HS-5 (cell line): Measurements from ENCODE around the gene ACTR3C.
"Not testable (repeated sequence)": the region's sequence is repeated elsewhere in the genome, so short reads cannot be mapped to it uniquely, and the experiment has no call there.

ENCODE experiments used
- DNase-seq: peaks from one replicate; pipeline ENCODE4 v3.0.0-alpha.2; 2012; ENCODE audit warnings: low read depth

ACTR3C gene

DNA sequence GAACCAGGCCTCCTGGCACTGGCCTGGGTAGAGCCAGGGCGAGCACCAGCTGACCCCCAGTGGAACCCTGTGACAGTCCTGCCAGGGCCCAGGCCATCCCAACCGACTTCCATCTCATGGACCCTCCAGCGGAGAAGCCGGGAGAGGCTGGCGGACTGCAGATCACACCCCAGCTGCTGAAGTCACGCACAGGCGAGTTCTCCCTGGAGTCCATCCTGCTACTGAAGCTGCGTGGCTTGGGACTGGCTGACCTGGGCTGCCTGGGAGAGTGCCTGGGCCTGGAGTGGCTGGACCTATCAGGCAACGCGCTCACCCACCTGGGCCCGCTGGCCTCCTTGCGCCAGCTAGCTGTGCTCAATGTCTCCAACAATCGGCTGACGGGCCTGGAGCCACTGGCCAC, 13.4 kb upstream of the ACTR3C start:
- no peak for DNase-seq

DNA sequence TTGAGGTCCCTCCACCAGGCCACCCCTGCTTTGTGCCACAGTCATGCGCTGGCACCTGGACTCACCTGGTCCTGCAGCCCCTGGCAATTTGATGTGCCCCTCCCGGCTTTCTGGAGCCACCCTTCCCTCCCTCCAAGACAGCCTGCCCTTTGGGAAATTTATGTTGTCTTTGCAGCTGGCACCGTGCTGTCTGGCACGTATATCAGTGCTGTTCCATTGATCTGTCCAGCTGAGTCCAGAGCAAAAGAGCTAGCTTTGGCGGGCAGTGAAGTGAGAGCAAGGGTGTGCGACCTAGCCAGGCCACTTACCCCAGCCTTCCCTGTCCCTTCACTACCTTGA, 12.4 kb upstream of the ACTR3C start:
- DNase-seq = no peak

DNA sequence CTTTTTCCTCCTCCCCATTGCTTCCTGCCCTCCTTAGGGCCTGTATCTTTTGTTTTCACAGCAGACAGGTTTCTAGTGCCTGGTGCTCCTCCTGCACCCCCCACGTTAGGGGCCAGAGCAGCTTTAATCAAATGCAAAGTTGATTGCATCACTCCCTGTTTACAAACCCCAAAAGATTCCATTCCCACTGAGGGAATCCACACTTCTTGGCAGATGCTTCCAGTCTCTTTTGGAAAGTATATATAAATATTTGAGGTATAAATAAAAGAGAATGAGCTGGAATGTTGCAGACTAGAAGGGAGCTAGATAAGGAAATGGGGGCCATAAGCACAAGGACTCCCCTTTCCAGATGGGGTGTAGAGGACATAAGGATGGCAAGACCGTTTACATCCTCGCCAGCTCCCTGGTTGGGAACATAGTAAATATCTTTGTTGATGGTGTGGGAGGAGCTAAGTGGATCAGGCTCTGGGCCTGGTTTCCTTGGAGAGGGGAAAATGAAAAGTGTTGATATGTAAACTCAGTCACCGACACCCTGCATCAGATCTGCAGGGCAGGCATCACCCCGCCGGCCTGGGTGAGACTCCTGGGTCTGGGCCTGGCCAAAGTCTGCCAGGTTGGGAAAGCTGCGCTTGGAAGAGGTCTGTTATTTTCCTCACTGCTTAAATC, 11.9 kb upstream of the ACTR3C start:
- no peak for DNase-seq

DNA sequence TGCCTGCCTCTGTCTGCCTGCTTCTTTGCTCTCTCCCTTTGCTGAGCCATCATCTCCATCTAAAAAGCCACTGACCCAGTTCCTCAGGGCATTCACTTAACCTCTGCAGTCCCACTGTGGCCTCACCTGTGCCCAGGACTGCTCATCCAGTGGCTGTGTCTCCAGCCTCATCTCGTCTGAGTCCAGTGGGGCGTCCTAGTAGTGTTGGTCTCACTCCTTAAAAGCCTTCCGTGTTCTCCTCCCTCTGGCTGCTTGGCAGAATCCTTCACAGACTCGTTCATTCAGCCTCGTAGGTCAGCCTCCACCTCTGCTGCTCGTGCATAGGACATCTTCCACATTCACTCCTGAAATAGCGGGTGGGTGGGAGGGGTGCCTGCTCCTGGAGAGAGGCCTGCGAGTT, 10.8 kb upstream of the ACTR3C start:
- no peak for DNase-seq

DNA sequence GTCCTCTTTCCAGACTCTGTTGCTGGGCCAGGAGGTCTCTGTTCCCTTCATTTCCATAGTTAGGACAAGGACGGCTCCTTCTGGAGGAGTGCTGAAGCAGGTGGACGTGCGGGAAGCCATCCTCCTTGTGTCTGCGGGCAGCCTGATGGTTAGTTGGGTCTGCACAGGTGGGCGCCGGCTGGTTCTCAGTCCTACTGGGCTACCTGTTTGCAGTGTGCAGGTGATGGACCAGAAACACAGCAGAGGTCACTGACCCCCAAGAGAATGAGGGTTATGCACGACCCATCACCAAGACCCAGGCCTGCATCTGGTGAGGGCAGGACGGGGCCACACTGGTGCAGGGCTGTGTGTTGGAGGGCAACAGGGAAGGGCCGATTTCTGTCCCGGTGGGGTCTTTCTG, 10.3 kb upstream of the ACTR3C start:
- no peak for DNase-seq

DNA sequence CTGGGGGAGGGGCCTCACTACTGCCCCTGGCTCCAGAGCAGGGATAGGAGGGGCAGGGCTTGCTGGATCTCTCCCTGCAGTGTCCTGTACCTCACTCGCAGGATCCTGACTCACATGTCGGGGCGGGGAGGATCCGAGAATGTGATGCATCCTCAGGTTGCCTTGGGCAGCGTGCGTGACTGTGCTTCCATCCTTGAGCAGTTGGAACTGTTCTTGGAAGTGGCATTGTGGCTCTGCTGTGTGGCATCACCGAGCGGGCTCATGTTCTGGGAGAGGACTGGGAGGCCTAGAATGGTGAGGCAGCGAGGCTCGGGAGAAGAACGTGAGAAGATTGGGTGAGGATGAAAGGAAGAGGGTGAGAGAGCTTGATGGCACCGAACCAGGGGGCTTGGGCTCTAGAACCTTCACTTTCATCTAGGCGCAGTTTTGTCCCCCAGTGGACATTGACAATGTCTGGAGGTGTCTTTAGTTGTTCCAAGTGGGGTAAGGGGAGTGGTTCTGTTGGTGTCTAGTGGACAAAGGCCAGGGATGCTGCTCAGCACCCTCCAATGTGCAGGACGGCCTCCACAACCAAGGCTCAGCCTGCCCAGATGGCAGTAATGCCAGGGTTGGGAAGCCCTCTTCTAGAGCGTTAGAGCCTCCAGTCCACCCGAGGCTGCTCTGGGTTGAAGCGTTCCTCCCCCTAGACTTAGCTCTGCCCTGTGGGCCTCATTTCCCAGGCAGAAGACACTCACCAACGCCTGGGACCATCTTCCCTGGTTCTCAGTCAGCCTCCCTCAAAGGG, 9.7 kb upstream of the ACTR3C start:
- DNase-seq = no peak

DNA sequence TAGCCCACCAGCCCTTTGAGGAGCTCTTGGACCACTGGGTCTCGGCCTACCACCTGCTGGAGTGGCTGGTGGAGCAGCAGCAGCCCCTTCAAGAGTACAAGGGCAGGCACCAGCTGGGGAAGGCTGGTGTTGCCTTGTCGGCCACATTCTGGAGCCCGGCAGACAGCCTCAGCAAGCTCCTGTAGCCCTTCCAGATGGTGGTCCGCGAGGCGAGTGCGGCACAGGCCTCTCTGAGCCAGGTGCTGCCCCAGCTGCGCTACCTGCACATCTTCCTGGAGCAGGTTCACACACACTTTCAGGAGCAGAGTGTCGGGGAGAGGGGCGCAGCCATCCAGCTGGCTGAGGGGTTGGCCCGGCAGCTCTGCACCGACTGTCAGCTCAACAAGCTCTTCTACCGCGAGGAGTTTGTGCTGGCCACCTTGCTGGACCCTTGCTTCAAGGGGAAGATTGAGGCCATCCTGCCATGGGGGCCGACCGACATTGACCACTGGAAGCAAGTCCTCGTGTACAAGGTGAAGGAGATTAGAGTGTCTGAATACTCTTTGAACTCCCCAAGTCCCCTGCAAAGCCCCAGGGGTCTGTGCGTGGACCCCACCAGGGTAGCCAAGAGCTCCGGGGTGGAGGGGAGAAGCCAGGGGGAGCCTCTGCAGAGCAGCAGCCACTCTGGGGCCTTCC, 7.0 kb upstream of the ACTR3C start:
- no peak for DNase-seq

DNA sequence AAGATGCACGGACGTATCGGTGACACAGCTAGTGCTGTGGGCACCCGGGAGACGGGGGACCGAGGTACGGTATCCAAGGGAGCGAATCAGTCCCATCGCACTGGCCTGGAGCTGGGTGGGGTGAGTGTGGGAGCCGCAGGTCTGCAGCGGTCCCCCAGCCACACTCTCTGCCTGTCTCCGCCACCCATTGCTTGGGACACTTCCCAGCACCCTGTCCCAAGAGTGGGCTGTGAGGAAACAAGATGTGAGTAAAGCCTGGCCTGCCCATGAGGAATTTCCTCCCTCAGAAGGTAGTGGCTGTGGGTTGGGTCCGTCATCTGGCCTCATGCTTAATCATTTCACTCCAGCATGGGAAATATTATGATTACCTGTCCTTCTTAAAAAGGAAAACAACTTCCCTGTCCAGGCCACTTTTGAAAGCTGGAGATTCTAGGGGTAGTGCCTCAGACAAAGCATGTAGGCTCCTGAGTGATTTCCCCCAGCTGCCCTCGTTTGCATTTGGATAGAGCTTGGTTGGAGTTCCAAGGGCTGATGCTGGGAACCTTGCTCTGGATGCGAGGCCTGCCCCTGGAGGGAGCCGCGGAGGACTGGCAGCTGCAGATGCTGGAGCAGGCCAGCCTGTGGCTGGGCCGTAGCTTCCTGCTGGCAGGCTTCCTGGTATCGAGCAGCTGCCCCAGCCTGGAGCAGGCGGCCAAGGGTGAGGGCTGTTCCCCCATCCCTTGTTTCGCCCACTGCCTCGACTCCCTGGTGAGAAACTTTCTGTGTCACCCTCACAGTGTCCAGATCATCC, 6.2 kb upstream of the ACTR3C start:
- DNase-seq = no peak

DNA sequence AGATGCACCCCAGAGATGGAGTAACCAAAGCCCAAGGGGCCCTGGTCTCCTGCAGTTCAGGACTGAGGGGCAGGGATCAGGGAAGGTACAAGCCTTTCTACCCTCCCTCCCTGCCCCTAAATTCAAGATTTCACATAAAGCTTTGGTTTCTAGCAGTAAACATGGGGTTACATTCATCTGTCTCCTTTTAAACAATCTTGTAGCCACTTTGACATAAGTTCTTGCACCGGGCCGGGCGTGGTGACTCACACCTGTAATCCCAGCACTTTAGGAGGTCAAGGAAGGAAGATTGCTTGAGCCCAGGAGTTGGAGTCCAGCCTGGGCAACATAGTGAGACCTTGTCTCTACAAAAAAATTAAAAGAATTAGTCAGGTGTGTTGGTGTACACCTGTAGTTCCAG, 4.0 kb upstream of the ACTR3C start:
- no peak for DNase-seq

DNA sequence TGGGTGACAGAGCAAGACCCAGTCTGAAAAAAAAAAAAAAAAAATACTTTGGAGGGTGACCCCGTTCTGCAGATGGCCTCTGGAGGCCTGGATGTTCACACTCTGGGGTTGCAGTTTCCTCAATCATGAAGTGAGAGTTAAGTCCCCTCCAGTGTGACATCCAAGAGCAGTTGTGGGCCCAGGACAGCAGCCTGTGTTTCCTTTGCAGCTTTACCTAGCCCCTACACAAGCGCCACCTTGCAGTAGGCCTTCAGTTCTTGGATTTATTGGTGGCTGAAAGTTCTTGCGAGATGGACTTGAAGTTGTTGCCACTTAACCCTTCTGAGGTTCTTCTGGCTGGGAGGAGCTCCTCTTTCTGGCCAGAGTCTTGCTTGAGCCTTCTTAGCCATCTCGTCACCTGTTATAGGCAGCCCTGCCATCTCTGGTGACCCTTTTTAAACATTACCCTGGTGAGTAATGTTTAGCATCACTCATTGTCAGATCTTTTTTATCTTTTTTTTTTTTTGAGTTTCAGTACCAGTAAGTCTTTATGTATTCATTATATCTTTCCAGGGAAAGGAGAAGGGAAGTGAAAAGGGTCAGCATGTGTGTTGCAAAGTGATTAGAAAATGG, 3.4 kb upstream of the ACTR3C start:
- DNase-seq = no peak

DNA sequence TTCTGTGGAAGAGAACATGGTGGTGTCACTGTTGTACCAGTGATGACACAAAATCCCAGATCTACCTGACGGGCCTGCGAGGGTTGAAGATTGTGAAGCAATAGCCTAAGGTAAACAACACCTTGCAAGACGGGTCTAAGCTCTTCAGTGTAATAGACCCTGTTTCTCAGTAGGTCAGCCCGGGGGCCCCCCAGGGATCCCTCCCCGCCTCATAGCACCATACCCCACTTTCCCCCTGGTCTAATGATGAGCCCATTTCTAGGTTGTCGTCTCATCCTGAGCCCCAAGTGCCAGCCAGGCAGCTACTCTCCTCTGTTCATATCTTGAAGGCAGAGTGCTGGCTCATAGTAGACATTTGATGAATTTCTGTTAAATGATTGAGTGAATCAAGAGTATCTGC, 2.6 kb upstream of the ACTR3C start:
- no peak for DNase-seq

DNA sequence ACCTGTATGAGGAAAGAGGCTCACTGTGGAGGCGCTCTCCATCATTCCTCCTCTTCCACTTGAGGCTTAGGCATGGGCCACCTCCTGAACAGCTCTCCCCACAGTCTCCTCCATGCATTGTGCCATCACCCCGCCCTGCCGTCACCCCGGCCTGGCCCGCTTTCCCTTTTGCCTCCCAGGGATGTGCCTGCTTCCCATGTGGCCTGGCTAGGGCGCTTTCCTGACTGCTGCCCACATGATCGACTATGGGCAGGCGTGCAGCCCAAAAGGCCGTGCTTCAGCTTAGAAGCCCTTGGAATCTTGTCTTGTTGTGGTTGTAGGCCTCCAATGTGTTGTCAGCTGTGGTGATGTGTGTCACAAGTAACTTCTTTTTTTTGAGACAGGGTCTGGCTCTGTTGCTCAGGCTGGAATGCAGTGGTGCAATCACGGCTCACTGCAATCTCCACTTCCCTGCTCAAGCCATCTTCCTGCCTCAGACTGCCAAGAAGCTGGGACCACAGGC, 1.8 kb upstream of the ACTR3C start:
- no peak for DNase-seq

DNA sequence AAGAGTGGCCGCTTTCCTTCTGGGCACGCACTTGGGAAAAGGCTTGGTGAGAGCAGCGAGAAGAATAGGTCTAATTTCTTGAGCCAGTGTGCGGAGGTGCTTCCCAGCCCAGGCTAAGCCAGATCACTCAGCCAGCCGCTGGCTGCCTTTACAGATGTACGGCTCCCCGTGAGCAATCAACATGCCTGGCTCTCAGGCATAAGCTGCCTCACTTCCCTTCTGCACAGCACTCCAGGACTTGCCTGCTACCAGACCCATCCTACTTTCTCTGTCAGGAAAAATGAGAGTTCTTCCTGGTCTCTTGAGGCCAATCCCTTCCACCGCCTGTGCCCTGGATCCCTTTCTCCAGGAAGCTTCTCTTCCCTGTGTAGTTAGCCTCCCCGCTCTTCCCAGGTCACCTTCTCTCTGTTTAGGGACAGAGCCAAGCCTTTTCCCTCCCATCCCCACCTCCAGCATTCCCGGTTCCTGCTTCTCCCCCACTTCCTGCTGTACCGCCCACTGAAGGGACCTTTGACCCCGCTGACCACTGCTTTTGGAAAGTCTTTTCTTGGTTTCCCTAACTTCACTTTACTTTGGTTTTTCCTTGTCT, 1.1 kb upstream of the ACTR3C start:
- DNase-seq = no peak

DNA sequence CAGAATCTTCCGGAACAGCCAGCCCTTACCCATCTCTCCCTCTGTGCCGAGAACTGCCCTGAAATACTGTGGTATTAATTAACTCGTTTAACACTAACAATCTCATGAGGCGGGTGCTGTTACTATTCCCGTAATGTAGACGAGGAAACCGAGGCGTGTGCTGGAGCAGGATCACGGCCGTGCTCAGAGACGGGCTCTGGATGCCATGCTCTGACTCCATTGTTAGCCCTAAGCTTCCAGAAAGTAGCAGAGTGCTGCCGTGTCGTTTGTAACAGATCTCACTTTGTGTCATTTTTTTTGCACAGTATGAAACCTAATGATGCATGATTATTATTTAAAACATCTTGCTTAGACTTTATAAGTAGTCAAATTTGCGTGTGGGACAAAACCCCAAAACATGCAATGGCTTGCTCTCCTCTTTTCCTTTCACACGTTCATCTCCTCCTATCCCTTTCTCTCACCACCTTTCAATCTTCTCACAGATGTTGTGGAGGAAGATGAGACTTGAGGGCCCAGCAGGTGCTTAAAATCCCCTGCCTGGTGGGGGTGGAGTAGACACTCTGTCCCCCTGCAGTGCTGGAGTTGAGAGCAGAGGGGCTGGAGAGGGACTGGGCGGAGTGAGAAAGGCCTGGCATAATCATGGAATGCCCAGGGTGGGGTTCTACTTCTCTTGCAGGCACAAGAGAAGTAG, 482 bp upstream of the ACTR3C start:
- no peak for DNase-seq

DNA sequence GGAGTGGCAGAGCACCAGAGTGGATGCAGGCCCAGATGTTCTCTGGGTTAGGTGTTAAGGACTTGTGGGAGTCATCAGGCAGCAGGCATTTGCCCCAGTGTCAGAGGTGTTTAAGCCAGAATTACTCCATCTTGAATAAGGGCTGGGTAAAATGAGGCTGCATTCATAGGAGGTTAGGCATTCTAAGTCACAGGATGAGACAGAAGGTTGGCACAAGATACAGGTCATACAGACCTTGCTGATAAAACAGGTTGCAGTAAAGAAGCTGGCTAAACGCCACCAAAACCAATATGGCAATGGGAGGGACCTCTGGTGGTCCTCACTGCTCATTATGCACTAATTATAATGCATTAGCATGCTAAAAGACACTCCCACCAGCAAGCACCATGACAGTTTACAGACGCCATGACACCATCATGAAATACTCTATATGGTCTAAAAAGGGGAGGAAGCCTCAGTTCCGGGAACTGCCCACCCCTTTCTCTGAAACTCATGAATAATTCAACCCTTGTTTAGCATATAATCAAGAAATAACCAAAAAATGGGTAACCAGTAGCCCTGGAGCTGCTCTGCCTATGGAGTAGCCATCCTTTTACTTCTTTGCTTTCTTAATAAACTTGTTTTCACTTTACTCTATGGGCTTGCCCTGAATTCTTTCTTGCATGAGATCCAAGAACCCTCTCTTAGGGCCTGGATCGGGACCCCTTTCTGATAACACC, 1.1 kb downstream of the ACTR3C start:
- no peak for DNase-seq

DNA sequence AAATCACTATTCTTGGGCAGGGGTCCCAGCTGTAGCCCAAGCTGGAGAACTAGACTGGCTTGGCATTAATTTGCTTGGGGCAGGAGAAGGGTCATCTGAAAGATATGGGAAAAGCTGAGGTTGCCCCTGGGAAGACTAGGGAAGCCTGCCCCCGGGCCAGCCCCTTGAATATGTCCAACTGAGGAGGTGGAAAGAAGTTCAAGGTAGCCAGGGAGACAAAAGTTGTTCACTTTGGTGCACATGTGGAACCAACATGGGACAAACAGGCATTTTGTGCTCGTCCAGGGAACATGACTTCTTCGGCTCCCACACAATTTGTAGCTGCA, 1.6 kb downstream of the ACTR3C start:
- no peak for DNase-seq

DNA sequence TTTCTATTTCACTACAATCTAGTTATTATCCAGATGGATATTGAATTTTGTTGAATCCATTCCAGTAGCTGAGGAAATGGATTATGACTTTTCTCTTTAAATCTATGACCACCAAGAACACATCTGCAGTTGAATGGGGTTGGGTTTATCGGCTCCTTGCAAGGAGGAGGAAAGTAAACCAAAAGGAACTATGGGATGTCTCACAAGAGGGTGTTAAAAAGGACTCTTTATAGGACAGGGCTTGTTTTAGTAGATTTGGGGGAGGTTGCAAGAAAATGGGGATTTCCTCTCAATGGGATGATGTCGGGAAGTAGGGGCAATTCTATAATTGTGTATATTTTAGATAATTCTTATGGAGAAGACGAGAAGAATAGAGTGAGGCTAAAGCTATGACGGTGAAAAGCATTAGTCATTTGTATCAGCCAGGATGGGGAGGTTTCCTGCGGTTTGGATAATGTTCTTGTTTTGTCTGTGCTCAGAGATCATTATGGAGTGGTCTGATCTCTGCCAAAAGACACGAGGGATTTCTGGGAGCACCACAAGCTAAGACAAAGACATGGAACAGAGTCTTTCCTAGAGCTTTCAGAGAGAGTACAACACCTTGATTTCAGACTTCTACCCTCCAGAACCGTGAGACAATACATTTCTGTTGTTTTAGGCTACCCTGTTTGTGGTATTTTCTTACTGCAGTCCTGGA, 5.4 kb downstream of the ACTR3C start:
- no peak for DNase-seq

DNA sequence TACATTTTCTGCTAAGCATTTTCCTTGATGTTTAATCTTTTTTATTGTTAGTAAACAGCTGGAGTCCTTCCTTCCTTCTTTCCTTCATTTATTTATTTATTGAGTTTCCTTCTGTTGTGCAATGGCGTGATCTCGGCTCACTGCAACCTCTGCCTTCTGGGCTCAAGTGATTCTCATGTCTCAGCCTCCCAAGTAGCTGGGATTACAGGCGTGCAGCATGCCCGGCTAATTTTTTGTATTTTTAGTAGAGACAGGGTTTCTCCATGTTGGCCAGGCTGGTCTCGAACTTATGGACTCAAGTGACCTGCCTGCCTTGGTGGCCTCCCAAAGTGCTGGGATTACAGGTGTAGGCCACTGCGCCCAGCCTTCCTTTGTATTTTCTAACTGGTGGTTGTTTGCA, 6.4 kb downstream of the ACTR3C start:
- DNase-seq = not testable (repeated sequence)

DNA sequence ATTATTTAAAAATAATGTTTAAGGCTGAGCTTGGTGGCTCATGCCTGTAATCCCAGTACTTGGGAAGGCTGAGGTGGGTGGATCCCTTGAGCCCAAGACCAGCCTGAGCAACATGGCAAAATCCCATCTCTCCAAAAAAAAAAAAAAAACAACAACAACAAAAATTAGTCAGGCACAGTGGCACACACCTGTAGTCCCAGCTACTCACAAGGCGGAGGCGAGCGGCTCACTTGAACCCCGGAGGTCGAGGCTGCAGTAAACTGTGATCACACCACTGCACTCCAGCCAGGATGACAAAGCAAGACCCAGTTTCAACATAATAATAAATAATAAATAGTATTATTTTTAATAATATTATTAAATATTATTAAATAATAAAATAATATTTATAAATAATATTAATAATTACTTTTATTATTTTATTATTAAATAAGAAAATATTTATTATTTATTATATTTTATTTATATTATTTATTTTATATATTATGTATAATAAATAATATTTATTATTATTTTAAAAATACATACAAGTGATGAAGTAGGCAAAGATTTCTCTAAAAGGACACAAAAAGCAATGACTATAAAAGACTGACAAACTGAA, 8.6 kb downstream of the ACTR3C start:
- no peak for DNase-seq
